HEK293T (cell line): Measurements from ENCODE around the gene MRPL55.

ENCODE experiments used
- BHLHE40 ChIP-seq: fragments of 450-650 bp; IDR thresholded peaks from 2 replicates; pipeline ENCODE4 v1.6.1; 2016; ENCODE audit warnings: mild to moderate bottlenecking, moderate library complexity, borderline replicate concordance
- CTBP1 ChIP-seq: fragments of 450-650 bp; IDR thresholded peaks from 2 replicates; pipeline ENCODE4 v1.6.1; 2016; ENCODE audit warnings: borderline replicate concordance
- ELF4 ChIP-seq: fragments of 450-650 bp; IDR thresholded peaks from 2 replicates; pipeline ENCODE4 v1.6.1; 2017; ENCODE audit warnings: antibody characterized with exemption
- FOXA1 ChIP-seq: fragments of 450-650 bp; IDR thresholded peaks from 2 replicates; pipeline ENCODE4 v1.6.1; 2016; ENCODE audit warnings: mild to moderate bottlenecking
- FOXM1 ChIP-seq: fragments of 450-650 bp; IDR thresholded peaks from 2 replicates; pipeline ENCODE4 v1.6.1; 2017; ENCODE audit warnings: mild to moderate bottlenecking, borderline replicate concordance
- HDGF ChIP-seq: fragments of 450-650 bp; IDR thresholded peaks from 2 replicates; pipeline ENCODE4 v1.6.1; 2017; ENCODE audit warnings: antibody characterized with exemption, borderline replicate concordance
- SP1 ChIP-seq: fragments of 450-650 bp; IDR thresholded peaks from 2 replicates; pipeline ENCODE4 v1.6.1; 2017
- SUZ12 ChIP-seq: fragments of 450-650 bp; IDR thresholded peaks from 2 replicates; pipeline ENCODE4 v1.6.1; 2016; ENCODE audit warnings: mild to moderate bottlenecking
- TARDBP ChIP-seq: fragments of 450-650 bp; IDR thresholded peaks from 2 replicates; pipeline ENCODE4 v1.6.1; 2016
- TF ChIP-seq, protein P1 (sequence below): fragments of 450-650 bp; IDR thresholded peaks from 2 replicates; pipeline ENCODE4 v1.6.1; 2016

DNA sequence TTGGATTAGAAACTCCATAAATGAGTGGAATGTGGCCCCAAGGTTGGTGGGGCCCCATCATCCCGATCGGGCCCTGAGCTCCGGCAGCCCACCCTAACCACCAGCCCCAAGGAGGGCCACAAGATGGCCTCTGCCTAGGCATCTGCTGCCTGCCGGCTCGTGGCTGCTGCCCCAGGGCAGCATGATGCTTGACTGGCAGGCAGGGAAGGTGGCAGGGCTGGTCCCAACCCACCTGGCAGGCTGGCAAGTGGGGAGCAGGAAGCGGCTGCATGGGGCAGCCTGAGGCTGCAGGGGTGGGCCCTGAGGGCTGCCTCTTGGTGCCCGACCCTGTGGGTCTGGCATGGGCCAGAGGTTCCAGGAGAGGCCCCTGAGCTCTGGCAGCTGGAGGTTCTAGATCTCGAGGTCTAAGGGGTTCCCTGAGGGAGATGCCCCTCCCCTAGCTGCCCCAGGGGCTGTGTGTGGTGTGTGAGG is 39.9 kb upstream of the MRPL55 start:
- TF ChIP-seq FOXA1 (no peak), TARDBP (no peak), FOXM1 (no peak), SUZ12 (no peak), BHLHE40 (no peak), CTBP1 (no peak), SP1 (no peak), ELF4 (no peak), HDGF (no peak)
- TF ChIP-seq, protein P1, sequence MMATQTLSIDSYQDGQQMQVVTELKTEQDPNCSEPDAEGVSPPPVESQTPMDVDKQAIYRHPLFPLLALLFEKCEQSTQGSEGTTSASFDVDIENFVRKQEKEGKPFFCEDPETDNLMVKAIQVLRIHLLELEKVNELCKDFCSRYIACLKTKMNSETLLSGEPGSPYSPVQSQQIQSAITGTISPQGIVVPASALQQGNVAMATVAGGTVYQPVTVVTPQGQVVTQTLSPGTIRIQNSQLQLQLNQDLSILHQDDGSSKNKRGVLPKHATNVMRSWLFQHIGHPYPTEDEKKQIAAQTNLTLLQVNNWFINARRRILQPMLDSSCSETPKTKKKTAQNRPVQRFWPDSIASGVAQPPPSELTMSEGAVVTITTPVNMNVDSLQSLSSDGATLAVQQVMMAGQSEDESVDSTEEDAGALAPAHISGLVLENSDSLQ, result no peak
